Prostate gland (tissue), 2 donors: ENCODE data around the gene RASSF8. TPM values are rescaled to one million over a fixed set of nuclear protein-coding genes. Genes with fewer than 3 reads are reported as not detected.

Experiments used
- DNase-seq: peaks from one replicate; pipeline ENCODE4 v3.0.0-alpha.2; 2019; ENCODE audit warnings: low spot score
- H3K27ac ChIP-seq, 2 donors: fragments of 200-600 bp; sonication (generic); 2 replicates each; pipeline ENCODE4 v1.5.1; 2017 to 2019
- H3K27me3 ChIP-seq: fragments of 200-600 bp; sonication (generic); replicated peaks from 2 replicates; pipeline ENCODE4 v1.5.1; 2019; ENCODE audit not compliant: insufficient read depth
- H3K36me3 ChIP-seq, 2 donors: fragments of 200-600 bp; sonication (generic); 1 replicate in 1 of 2; 2 replicates in 1 of 2; pipeline versions ENCODE4 v1.5.1 to v1.8.1; 2017 to 2019
- H3K4me1 ChIP-seq: fragments of 200-600 bp; sonication (generic); replicated peaks from 2 replicates; pipeline ENCODE4 v1.5.1; 2019
- H3K4me3 ChIP-seq, 2 donors: fragments of 200-600 bp; sonication (generic); 2 replicates each; pipeline ENCODE4 v1.5.1; 2017 to 2019
- H3K9me3 ChIP-seq: fragments of 200-600 bp; sonication (generic); 2 replicates; pipeline ENCODE4 v1.5.1; 2017
- POLR2A ChIP-seq: fragments of 450-650 bp; IDR thresholded peaks from one replicate; pipeline ENCODE4 v1.6.1; 2016; ENCODE audit warnings: antibody characterized with exemption, mild to moderate bottlenecking
- POLR2AphosphoS5 ChIP-seq: sonication (generic); formaldehyde crosslinking; IDR thresholded peaks from one replicate; pipeline ENCODE4 v1.6.1; 2017; ENCODE audit warnings: antibody characterized with exemption
- WGBS: methylation state at CpG from one replicate; pipeline ENCODE4 v1.1.5; 2018; 5-methylcytosine and 5-hydroxymethylcytosine counted together
- intact Hi-C: fragments of 100-400 bp; cut with DNase I; formaldehyde crosslinking; loops from one replicate; pipeline ENCODE4 v1.14.2; 2022
- total RNA-seq, 2 donors: library from RNA; depleted of rRNA; stranded (reverse); fragments of >200 nt; gene quantifications; one replicate each; pipeline ENCODE4 v1.1.0, GENCODE V29; 2016
- TF ChIP-seq, protein P1 (sequence below), 4 experiments: fragments of 200-600 bp in 2 of 4; fragments of 450-650 bp in 2 of 4; sonication (generic) in 2 of 4; IDR thresholded peaks; 1 replicate in 3 of 4; 2 replicates in 1 of 4; pipeline ENCODE4 v1.5.1; 2016 to 2019; ENCODE audit warnings: antibody characterized with exemption in 4 of 4, mild to moderate bottlenecking in 2 of 4, moderate library complexity in 2 of 4

Gene RASSF8
- total RNA-seq, 2 donors from 2014 or later: 26.0 to 62.1 TPM

DNA sequence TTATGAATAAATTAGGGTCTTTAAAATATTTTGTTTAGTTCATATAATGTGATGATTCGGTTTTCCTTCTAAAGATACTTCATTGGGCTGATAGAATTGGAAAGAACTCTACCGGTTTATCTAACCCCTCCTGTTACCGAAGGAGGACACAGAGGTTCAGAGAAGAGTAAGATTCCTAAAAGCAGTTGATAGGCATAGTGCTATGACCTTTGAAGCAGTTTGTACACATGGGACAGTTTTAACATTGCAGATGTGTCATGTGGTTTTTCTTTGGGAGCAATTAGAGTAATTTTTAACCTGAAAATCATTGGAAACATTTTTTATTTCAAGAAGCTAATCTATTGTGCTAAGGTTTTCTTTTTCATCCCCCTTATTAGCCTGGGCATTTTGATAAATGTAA, 103.5 kb downstream of the RASSF8 start:
- Histone ChIP-seq H3K9me3 (no peaks in the 10 kb centered on the region), H3K4me3 (no peak overlapping the region), H3K27me3 (no peaks in the 10 kb centered on the region), H3K27ac (no peak overlapping the region), H3K4me1 (no peaks in the 10 kb centered on the region), H3K36me3 (no peaks in the 10 kb centered on the region)
- 97% methylated on average over 3 of the region's 3 CpGs for WGBS
- TF ChIP-seq, protein P1, sequence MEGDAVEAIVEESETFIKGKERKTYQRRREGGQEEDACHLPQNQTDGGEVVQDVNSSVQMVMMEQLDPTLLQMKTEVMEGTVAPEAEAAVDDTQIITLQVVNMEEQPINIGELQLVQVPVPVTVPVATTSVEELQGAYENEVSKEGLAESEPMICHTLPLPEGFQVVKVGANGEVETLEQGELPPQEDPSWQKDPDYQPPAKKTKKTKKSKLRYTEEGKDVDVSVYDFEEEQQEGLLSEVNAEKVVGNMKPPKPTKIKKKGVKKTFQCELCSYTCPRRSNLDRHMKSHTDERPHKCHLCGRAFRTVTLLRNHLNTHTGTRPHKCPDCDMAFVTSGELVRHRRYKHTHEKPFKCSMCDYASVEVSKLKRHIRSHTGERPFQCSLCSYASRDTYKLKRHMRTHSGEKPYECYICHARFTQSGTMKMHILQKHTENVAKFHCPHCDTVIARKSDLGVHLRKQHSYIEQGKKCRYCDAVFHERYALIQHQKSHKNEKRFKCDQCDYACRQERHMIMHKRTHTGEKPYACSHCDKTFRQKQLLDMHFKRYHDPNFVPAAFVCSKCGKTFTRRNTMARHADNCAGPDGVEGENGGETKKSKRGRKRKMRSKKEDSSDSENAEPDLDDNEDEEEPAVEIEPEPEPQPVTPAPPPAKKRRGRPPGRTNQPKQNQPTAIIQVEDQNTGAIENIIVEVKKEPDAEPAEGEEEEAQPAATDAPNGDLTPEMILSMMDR (IDR thresholded peaks at IDR 0.05): no peak
- TF ChIP-seq POLR2AphosphoS5: no peak
- intact Hi-C loops: no loop called here
- DNase-seq: no peak

DNA sequence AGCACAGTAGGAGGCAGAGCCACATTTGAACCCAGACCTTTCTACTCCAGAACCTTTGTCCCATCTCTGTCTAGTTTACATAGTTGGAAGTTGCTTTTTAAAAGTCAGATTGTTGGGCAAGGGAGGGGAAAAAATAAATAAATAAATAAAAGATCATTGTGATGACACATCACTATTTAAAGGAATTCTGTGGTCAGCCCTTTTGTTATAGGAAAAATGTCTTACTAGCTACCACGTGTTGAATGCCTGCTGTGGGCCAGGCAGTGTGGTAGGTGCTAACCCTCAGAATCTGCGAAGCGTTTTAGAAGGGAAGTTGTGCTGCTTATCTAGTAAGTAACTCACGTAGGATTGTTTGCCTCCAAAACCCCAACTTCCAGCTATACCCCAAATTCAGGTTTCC, 104.1 kb downstream of the RASSF8 start:
- no peak for TF ChIP-seq POLR2A
- no peak for TF ChIP-seq POLR2AphosphoS5
- TF ChIP-seq, protein P1 (IDR thresholded peaks at IDR 0.05): no peak
- Histone ChIP-seq H3K4me3 (no peak overlapping the region), H3K27ac (no peak overlapping the region), H3K9me3 (no peaks in the 10 kb centered on the region), H3K27me3 (no peaks in the 10 kb centered on the region), H3K4me1 (no peaks in the 10 kb centered on the region), H3K36me3 (no peaks in the 10 kb centered on the region)
- intact Hi-C loops: no loop called here
- DNase-seq: no peak
- 66% methylated on average over 4 of the region's 4 CpGs for WGBS

DNA sequence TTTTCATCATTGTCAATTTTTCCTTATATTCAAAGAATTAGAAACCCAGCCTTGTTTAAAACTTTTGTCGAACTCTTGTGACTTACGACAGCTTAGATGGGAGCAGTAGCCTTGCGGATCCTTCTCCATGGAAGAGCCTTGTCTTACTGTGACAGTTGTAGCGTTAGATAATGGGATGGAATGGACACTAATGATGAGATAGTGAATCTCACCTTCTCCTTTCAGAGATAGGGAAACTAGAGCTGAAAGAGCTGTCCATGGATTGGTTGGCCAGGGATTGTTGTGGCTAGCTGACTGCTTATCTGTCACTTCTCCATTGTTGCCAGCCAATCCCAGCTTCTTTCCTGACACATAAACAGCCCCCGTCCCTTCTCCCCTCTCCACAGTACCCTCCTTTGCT, 107.0 kb downstream of the RASSF8 start:
- Histone ChIP-seq H3K9me3 (no peaks in the 10 kb centered on the region), H3K36me3 (no peaks in the 10 kb centered on the region), H3K27me3 (no peaks in the 10 kb centered on the region), H3K4me1 (no peaks in the 10 kb centered on the region), H3K27ac (no peak overlapping the region), H3K4me3 (no peak overlapping the region)
- DNase-seq: no peak
- WGBS: 97% methylated on average over 5 of the region's 5 CpGs
- TF ChIP-seq, protein P1 (IDR thresholded peaks at IDR 0.05): no peak
- no peak for TF ChIP-seq POLR2AphosphoS5
- TF ChIP-seq POLR2A: no peak
- intact Hi-C loops: no loop called here

DNA sequence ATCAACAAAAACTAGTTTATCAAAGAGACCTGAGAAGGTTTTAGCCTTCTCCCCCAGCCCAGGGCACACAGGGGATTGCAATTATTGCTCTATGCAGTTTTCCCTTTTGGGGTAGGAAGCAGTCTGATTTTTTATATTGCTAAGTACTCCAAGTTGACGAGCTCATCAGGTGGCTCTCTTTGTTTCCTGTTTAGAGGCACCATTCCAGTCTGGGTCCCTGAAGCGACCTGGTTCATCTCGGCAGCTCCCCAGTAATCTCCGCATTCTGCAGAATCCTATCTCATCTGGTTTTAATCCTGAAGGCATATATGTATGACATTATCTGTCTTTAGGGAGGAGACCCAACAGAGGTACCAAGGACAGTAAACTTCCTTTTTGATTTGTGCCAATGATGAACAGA, 110.0 kb downstream of the RASSF8 start:
- Histone ChIP-seq H3K27ac (no peak overlapping the region), H3K9me3 (no peaks in the 10 kb centered on the region), H3K36me3 (no peaks in the 10 kb centered on the region), H3K27me3 (no peaks in the 10 kb centered on the region), H3K4me3 (no peak overlapping the region), H3K4me1 (no peaks in the 10 kb centered on the region)
- TF ChIP-seq, protein P1 (IDR thresholded peaks at IDR 0.05): no peak
- TF ChIP-seq POLR2AphosphoS5 (no peak), POLR2A (no peak)
- intact Hi-C loops: no loop called here
- DNase-seq: no peak
- WGBS: 90% methylated on average over 4 of the region's 4 CpGs

DNA sequence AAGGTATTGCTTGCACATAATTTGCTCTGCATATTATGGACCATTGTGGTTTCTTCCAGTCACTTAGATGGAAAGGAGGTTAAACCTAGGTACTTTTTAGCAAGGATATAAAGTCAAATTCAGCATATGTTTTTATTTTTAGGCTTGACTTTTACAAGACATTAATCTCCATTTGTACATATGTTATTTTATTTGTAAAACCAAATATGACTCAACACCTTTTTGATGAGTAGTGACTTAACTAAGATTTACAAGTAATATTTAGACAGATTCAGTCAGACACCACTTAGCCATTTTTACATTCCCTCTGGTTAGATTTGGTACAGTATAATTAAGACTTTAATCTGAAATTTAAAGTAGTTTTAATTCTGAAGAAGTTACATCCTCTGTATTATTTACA, 111.3 kb downstream of the RASSF8 start:
- H3K27me3 ChIP-seq: no peaks in the 10 kb centered on the region
- intact Hi-C loops: no loop called here

More for the DNA sequence above, 111.3 kb downstream of the RASSF8 start:
- no peak for DNase-seq
- no peak overlapping the region for H3K4me3 ChIP-seq
- no peak overlapping the region for H3K27ac ChIP-seq
- H3K9me3 ChIP-seq: no peaks in the 10 kb centered on the region
- no peak for TF ChIP-seq POLR2AphosphoS5
- H3K36me3 ChIP-seq: no peaks in the 10 kb centered on the region
- no peaks in the 10 kb centered on the region for H3K4me1 ChIP-seq
